SHP77 (cell line): ENCODE data around the gene ORMDL3.
"Not testable (repeated sequence)": the region's sequence is repeated elsewhere in the genome, so short reads cannot be mapped to it uniquely, and the experiment has no call there.

Experiments
- DNase-seq, 2 experiments: peaks; one replicate each; lab custom pipeline; 2025; lab: John Stamatoyannopoulos, UW

The ORMDL3 gene

DNA sequence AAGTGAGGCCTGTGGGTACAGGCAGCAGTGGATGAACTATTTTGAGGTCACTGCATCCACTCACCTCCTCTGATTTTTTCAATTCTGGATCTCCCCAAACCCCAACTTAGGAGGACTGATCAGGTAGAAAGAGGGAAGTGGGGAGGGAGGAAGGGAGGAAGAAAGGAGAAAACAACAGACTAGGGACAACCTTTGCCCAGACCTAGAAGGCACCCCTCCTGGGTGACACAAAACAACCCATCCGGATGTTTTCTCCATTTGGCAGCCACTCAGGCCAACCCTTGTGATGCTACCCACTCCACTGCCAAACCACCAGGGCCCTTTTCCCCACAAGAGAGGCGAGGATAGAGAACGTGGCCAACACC lies 2.7 kb downstream of the ORMDL3 start:
- no peak for DNase-seq

DNA sequence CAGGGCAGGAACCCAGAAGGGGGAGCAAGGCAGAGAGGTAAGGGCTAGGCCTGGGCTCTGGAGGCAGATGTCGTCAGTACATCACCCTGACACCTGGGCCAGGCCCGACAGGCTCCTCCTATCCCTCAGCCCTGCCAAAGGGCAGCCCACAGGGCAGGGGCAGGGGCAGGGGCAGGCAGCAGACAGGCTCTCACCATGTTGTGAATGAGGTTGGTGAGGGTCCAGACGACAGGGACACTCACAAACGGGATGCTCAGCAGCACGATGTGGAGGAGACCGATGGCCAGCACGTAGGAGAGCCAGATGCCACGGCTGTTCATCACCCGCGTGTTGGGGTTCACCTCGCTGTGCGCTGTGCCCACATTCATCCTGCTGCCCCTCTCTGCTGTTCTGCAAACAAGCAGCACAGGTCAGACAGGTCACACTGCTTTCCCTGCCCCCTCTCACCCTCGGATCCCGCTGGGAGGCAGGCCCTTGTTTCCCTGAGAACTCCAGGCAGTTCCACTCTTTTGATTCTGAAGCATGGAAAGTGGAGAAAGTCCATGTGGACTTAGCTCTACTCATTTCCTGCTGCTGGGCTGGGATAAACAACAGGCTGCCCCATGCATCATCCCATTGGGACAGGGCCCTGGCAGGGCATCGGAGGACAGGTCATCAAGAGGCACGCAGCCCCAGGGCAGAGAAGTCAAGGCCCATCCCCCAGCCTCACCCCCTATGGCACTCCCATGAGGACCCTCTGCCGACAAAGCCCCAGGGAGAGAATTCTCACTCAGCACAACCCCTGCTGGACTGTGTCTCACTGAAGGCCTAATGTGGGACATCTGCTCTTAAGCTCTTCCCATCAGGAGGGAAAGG lies 3.3 kb downstream of the ORMDL3 start:
- no peak for DNase-seq

DNA sequence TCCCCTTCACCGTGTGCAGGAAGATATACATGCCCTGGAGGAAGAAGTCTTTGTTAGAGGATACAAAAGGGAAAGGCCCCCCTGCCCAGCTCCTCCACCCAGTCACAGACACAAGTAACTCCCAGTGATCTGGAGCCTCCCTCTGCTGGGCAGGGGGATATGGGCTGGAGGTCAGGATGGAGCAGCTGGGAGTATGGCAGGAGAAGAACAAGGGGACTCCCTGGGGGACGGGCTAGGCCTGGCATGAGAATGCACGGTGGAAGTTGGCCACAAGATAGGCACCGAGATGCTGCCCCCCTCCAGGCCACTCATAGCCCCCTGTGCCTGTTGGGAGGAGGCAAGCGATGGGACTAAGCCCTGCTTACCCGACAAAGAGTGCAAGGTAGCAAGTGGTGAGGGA lies 4.2 kb downstream of the ORMDL3 start:
- DNase-seq: no peak

DNA sequence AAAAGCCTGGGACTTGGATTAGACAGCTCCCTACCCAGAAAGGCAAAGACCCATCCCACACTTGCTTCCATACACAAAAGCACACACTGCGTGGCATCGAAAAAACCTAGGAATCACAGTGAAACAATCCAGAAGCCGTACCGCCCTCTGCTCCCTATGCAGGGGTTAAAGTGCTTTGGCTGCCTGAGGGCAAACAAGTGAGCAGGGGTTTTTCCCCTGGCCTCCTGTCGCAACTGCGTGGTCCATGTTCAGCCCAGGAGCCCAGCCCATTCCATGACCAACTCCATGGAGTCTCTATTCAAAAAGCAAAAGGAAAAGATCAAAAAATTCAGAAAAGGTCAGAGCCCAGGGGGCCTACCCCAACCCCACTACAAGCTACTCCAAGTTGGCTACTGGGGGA lies 5.4 kb downstream of the ORMDL3 start:
- DNase-seq: no peak

DNA sequence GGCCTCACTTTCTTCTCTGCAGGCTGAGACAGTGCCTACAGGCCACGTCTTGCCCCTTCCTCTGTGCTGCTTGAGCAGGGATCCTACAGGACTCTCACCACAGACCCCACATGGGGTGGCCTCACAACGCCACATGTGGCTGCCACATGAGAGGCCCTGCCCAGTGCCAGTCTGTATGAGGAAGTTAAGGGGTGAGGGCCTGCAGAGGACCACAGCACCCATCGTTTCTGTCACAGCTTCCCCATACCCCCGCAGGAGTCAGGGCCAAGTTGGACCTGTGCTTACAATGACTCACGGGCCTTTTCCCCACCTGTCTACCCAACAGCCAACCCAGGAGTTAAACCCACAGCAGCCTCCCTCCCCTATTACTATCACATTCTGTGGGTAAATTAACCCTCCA lies 6.1 kb downstream of the ORMDL3 start:
- DNase-seq: no peak

DNA sequence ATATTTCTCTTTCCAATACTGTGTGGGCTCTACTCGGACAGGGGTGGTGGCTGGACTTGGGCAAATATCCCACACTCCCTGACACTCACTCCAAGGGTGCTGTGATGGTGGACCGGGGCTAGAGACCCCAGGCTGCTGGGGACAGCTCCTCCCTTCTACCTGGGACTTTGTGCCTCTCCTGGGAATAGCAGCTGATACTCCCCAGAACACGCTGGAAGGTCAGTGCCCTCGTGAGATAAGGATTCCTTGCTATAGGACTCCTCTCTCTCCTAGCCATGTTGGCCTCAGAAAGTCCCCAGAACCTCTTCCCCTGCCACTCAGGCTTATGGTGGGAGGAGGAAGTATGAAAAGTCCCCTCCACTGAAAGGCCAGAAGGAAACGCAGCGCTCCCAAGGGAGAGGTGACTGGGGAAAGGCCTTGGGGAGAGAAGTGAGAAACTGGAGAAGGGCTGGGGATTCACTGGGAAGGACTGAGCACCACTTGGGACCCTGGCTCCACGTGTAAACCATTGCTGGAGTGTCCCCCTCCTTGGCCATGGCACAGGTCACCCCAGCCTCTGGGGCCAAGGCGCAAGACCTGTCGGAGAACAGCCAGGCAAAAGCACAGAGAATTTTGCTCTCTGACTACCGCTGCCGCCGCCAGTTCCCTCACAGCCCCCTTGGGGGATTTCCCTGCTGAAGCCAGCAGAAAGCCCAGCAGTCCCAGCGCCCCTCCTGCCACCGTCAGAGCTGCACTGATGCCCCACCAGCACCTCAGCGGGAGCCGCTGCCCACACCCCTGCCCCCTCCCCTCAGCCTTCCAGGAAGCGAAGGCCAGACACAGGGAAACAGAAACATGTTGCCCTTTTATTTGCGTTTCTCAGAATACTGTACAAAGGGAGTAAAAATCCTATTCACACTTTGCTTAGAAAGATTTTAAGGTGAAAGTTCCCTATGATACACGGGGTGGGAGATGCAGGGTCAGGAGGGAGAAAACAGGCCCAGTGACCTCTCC lies 6.9 kb downstream of the ORMDL3 start:
- DNase-seq: no peak

DNA sequence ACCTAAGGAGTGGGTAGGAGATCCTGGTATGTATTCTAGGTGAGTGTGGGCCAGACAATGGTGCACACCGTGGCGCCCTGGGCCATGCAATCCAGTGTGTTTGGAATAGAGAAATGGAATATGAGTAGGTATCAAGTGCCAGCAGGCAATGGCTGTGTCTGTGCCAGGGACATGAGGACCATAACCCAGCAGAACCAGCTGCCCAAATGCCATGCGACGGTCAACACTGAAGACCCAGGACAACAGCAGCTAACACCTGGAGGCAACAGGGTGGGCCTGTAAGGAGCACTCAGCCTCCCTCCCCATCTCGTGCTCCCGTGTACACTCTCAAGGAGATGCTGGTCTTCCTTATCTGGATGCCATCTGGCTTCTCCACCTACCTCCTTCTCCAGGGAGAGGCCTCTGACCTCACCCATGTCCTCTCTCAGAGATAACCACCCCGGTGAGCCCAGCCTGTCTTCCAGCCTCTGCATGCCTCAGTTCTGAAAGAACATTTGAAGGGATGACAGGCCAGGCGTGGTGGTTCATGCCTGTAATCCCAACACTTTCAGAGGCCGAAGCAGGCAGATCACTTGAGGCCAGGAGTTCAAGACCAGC lies 8.2 kb downstream of the ORMDL3 start:
- no peak for DNase-seq

DNA sequence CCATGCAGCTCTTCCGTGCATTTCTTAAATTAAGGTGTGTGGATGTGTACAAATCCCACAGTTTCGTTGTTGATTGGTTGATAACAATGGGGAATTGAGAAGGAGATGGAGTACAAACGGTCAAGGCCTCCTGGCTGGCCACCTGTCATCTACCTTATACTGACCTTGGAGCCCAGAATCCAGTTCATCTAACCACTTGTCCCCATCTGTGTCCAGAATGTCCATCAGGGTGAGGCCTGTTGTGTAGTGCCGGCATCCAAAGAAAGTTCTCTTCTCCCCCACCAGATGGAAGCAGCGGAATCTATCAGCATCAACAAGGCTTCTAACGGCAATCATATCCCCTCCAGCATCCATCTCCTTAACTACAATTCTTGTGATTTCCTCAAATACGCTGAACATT lies 10.5 kb downstream of the ORMDL3 start:
- DNase-seq: no peak

DNA sequence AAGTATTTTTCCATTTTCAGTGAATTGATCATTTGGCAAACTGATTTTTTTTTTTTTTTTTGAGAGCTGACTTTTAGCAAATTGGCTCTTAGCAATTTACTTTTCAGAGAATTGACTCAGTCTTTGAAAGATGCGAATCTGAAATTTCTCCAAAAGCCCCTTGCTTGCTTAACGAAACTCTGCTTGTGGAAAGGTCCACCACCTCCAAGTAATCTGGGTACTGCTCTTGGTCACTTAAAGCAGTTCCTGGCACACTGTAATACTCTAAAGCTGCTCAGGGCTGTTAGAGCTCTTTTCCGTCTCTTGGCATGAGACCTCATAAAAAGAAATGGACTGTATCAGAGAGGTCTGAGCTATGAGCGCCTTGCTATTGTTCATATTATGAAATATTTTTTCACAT lies 11.8 kb downstream of the ORMDL3 start:
- no peak for DNase-seq

DNA sequence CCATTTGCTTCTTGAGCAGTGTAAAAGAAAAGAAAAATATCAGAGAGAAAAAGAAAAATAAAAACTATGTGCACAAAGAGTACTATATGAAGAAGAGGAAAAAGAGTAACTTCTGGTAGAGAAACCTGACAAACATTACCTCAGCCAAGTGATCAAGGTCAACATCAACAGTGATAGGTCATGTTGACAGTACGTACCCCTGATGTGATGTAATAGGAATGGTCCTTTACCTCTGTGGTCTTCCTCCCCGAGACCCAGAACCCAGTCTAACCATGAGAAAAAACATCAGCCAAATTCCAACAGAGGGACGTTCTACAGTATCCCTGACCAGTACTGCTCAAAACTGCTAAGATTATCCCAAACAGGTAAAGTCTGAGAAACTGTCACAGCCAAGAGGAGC lies 13.4 kb downstream of the ORMDL3 start:
- no peak for DNase-seq

DNA sequence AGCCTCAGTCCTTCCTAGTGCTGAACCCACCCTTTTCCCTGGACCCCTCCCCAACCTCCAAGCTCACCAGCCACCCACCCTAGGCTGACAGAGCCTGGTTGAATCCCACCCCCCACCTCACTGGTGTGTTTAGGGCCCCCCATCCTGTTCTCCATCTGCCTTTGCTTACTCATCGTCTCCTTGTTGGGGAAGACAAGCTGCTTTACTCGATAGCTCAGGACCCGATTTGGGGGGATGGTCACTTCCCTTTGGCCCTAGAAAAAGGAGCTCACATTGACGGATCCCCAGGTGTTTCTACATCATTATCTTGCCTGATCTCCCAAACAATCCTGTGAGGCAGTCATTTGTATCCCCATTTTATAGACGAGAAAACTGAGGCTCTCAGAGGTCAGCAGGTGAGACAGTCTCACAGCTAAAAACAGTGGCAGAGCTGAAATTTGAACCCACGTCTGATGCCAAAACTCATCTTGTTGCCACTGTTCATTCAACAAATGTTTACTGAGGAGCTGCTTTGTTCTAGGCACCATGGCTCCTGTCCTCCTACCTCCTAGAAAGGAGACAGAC lies 18.5 kb downstream of the ORMDL3 start:
- DNase-seq: no peak

DNA sequence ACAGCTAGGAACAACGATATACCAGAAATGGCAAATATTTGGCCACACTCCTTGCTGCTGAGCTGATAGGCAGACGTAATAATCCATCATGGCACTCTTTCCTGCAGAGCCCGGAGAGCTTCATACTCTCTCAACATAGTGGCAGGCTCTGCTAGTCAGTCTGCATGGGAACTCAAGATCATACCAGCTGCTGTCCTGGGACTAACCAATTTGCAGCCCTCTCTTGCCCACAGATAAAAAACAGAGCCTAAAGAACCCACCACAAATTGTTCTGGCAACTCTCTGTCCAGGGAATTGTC lies 22.5 kb downstream of the ORMDL3 start:
- DNase-seq: no peak

DNA sequence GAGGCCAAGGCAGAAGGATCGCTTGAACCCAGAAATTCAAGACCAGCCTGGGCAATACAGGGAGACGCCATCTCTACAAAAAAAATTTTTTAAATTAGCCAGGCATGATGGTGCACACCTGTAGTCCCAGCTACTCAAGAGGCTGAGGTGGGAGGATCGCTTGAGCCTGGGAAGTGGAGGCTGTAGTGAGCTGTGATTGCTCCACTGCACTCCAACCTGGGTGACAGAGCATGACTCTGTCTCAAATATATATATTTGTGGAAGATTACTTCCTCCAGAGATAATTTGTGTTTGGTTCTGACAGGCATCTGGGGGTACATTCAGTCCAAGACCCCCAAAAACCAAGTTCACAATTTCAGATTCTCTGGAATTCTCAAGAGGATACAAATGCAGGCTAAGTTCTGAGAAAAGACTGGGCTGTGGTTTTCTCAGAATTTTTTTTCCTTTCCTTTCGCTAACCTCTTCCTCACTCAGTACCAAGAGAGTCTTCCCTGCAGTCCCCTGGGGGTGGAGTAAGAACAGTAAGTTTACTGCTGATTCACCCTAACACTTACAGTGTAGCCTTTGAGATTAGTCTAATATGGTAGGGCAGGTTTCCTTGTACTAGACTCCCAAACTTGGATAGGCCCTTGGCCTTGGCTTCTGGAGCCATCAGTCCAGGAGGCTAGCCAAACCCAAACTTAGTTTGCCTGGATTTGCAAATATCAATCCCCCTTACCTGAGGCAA lies 24.1 kb downstream of the ORMDL3 start:
- no peak for DNase-seq

DNA sequence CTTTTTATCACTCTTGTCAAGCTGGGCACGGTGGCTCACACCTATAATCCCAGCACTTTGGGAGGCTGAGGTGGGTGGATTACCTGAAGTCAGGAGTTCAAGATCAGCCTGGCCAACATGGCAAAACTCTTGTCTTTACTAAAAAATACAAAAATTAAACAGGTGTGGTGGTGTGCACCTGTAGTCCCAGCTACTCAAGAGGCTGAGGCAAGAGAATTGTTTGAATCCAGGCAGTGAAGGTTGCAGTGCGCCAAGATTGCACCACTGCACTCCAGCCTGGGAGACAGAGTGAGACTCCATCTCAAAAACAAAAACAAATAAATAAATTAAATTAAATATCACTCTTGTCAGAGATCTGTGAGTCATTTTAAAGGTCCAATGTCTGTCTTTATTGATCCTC lies 25.4 kb downstream of the ORMDL3 start:
- not testable (repeated sequence) for DNase-seq

DNA sequence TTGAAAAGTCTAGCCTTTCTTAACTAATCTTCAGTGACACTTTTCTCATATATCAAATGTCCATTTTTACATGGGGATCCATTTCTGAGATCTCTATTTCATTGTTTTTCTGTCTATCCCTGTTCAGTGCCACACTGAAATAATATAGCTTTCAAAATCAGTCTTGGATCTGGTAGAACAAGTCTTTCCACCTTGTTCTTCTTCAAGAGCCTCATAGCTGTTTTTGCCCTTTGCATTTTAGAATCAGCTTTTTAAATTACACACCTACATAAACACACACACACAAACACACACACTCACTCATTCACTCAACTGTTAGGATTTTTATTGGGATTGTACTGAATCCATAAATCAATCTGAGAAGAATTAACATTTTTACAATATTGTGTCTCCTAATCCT lies 28.2 kb downstream of the ORMDL3 start:
- no peak for DNase-seq

DNA sequence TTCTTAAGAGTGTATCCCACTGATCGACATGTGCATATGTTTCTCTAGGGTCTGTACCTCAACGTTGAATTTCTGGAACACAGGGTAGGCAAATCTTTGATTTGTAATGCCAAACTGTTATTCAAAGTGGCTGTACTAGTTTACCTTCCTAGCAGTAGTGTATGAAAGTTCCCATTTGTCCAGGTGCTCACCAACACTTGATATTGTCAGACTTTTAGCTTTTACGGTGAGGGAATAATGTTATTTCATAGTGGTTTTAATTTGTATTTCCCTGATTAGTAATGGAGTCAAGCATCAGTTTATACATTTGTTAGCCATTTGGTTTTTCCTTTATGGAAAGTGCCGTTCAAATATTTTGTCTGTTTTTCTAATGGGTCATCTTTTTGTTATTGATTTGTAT lies 29.3 kb downstream of the ORMDL3 start:
- no peak for DNase-seq

DNA sequence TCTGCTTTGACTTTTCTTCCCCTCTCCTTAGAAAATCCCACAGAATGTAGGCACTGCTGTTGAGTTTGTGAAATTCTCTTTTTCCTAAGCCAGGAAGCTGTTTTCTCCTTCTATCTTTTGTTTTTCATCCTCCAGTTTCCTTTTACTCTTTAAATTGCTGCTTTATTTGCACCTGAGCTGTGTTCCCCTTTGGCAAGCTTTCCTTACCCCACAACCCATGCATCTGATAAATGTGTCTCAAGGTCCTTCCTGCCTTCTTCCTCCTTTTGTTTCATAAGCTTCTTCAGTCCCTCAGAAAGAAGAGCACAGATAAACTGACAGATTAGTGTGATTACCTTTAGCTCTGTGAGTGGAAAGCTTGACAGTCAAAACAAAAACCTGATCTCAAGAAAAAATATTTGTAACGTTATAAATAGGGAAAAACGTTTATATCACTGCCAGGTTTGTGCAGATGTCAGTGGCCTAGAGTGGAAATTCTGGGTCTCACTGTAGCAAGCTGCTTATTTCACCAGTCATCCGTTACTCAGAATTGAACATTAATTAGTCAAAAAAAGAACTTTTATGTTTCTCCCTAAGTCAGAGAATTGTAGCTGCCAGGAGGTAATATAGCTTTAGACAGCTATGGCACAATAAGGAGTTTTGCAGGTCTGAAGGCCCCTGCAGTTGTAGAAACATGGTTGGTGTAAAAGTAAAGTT lies 32.6 kb downstream of the ORMDL3 start:
- no peak for DNase-seq

DNA sequence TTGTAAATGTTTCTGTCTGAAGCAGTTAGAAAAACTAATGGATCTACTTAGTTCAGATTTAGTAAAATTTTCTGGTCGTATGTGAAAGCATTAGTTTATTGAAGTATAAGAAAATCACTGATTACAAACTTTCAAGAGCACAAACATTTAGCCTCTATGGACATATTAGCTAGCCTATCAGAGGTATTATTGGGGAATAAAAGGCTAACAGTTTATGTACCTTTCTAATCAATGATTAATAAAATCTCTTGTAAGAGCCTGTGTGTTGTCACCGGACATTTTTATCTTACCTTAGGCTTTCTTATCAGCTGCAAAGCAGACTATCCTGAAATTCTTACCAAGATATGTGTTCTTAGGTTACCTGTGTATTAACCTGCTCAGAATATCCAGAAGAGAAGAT lies 38.2 kb downstream of the ORMDL3 start:
- no peak for DNase-seq

DNA sequence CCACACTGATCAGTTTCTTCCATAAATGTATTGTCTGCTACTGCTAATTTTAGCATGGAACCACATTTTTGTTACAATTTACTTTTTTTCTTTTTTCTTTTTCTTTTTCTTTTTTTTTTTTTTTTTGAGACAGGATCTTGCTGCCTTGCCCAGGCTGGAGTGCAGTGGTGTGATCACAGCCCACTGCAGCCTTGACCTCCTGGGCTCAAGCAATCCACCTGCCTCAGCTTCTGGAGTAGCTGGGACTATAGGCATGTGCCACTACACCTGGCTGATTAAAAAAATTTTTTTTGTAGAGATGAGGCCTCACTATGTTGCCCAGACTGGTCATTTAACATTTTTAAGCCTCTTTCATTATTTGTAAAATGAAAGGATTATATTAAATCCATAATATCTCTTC lies 40.3 kb downstream of the ORMDL3 start:
- DNase-seq: no peak

DNA sequence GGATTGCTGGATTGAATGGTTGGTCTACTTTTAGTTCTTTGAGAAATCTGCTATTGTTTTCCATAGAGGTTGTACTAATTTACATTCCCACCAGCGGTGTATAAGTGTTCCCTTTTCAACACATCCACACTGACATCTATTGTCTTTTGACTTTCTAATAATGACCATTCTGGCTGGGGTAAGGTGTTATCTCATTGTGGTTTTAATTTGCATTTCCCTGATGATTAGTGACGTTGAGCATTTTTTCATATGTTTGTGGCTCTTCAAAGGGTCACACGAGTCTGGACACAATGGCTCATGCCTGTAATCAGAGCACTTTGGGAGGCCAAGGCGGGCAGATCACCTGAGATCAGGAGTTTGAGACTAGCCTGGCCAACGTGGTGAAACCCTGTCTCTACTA lies 41.3 kb downstream of the ORMDL3 start:
- DNase-seq: not testable (repeated sequence)

DNA sequence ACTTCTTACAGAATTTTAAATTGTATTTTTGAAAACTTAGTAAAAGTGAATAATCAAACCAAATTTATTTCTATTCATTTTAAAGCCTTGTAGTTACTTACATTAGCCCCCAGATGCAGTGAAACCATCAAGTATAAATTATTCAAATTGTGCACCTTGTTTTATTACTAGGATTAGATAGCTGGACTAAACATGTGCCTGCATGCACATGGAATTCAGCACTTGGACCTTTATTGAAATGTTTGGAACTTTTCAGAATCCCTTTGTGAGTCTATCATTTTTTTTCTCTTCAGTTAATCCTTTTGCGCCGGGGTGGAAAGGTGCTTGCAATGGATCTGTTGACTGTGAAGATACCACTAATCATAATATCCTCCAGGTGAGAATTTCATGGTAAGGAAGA lies 54.6 kb downstream of the ORMDL3 start:
- peak in 1 of 2 experiments; percentile 1 for DNase-seq
